Hematopoietic multipotent progenitor cell treated with erythropoietin and hydrocortisone succinate and interleukin-3 and kit ligand, for 4 days (in vitro differentiated cells): ENCODE measurements around the gene NDUFS4.
"Not testable (repeated sequence)": the region's sequence is repeated elsewhere in the genome, so short reads cannot be mapped to it uniquely, and the experiment has no call there.

Experiments used
- DNase-seq: peaks from one replicate; pipeline ENCODE4 v3.0.0-alpha.2; 2015

NDUFS4 gene

DNA sequence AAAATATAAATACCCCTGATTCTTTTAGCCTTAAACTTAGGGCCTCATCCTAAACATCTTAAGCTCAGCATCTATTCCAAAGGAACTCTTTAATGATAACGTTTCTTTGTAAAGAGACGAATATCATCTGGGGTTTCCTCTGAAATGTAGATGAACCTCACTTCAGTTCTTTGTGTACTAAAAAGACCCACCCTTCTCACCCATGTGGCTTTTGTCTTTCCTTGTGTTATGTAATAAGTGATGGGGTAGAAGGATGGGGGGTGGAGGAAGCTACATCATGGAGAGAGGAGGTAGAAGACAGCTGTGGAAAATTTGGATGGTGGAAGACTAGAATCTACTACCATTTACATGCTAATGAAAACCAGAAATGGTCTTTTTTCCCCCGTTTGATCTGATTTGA, 111.0 kb downstream of the NDUFS4 start:
- DNase-seq = no peak

DNA sequence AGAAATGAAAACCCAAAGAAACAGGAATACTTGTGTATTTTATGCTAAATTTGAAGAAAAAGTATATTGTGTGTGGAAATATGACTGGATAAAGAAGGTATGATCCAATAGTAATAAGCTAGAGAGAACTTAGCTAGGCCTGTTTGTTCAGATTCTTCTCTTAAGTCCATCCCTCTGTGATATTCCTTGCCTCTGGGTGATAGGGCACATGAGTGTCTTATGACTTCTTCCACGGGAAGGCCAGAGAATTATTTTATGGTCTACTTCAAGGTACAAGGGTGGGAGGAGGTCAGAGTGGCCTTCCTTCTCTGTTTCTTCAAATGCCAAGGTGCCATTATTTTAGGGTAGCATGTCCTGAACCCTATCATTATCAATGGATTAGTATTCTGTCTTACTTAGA, 113.7 kb downstream of the NDUFS4 start:
- no peak for DNase-seq

DNA sequence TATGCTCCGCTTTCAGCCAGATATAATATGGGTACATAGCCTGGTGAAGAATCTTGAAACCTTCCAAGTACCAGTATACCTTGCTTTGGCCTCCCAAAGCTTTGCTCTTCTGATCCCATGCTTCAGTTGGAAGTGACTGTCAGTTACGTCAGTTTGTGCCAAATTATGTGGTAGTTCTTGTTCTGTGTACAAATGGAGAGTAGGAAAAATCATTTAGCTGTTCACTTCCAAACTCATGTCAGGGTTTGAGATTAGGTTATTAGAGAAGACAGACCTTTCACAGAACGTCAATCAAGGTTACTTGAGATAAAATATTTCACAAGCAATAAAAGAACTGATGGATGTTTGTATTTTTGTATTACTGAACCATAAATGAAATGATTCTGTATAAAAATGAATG, 117.2 kb downstream of the NDUFS4 start:
- no peak for DNase-seq

DNA sequence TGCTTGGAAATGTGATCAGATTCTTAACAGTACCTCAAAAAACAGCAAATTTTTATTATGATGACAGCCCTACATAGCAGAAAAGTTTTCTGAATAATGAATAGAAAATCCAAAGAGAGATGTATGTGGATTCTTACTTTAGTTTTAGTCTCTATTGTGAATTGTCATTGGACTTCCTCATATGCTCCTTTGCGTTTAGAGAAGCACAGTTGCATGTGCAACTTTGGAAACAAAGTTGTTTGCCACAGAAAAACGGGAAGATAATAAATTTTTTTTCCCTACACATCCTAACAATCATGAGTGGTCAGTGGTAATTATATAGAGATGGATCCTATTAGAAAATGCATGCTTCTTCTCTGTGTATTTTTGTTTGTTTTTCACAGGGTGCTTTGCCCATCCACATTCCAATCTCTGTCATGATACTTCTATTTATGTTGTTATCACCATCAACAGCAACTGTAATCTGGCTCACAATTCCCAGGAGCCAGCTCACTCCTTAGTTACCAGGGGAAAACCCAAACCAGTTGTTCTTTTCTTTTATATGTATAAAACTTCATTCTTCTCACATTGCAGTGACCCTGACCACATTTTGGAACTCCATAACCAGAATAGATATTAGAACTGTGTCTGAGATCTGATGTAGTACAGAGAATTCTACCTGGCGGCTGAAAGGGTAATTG, 118.7 kb downstream of the NDUFS4 start:
- no peak for DNase-seq

DNA sequence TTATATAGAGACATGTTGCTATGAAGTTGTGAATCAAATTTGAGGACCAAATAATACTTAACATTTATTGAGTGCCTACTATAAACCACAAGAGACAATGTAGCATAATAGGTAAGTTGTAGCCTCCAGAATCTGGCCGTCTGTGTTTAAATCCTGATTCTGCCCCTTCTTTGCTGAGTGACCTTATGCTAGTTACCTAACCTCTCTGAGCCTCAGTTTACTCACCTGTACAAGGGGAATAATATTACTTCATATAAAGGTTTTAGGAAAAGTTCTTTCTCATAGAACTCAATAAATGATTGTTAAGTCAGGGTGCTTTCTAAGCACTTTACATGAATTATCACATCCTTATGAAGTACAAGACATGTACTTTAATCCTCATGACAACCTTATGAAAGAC, 120.6 kb downstream of the NDUFS4 start:
- no peak for DNase-seq

DNA sequence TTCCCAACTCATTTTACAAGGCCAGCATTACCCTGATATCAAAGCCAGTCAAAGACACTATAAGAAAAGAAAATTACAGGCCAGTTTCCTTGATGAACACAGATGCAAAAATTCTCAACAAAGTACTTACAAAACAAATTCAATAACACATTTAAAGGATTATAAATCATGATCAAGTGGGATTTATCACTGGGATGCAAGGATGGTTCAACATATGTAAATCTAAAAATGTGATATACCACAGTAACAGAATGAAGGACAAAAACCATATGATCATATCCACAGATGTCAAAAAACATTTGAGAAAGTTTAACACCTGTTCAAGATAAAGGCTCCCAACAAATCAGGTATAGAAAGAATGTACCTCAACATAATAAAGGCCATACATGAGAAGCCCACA, 130.6 kb downstream of the NDUFS4 start:
- DNase-seq = no peak

DNA sequence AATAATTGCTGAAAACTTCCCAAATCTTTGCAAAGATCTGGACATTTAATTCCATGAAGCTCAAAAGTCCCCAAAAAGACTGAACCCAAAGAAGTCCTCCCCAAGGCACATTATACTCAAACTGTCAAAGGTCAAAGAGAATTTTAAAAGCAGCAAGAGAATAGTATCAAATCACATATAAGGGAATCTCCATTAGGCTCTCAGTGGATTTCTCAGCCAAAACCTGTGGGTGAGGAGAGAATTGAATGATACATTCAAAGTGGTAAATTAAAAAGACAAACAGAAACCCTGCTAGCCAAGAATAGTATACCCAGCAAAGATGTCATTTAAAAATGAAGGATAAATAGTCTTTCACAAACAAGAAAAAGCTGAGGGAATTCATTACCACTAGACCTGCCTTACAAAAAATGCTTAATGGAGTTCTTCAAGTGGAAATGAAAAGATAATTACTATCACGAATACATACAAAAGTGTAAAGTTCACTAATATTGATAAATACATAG, 134.1 kb downstream of the NDUFS4 start:
- no peak for DNase-seq

DNA sequence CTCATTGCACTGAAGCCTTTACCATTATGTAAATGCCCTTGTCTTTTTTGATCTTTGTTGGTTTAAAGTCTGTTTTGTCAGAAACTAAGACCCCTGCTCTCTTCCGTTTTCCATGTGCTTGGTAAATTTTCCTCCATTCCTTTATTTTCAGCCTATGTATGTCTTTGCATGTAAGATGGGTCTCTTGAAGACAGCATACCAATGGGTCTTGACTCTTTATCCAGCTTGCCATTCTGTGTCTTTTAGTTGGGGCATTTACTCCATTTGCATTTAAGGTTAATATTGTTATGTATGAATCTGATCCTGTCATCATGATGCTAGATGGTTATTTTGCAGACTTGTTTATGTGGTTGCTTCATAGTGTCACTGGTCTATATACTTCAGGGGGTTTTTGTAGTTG, 150.0 kb downstream of the NDUFS4 start:
- DNase-seq = not testable (repeated sequence)

DNA sequence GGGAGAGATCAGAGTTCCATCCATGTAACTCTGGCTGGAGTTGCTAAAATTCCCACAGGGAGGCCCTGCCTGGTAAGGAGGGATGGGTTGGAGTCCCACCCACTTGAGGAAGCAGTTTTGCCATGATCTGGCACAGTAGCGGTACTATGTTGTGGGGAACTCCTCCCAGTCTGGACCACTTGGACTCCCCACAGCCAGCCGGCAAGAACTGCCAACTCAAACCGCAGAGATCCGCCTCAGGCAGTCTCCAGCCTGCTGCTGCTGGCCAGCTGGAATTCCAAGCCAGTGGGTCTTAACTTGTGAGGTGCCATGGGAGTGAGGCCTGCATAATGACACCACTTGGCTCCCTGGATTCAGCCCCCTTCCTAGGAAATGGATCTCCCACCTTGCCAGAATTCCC, 151.9 kb downstream of the NDUFS4 start:
- DNase-seq = no peak

DNA sequence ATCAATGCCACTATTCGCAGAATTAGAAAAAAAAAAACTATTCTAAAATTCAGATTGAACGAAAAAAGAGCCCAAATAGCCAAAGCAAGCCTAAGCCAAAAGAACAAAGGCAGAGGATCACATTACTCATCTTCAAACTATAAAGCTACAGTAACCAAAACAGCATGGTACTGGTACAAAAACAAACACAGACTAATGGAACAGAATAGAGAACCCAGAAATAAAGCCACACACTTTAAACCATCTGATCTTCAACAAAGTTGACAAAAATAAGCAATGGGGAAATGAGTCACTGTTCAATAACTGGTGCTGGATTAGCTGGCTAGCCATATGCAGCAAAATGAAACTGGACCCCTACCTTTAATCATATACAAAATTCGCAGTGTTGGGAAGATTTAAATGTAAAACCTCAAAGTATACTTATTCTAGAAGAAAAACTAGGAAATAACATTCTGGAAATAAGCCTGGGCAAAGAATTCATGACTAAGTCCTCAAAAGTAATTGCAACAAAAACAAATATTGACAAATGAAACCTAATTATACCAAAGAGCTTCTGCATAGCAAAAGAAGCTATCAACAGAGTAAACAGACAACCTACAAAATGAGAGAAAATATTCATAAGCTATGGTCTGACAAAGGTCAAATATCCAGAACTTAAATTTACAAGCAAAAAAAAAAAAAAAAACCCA, 153.7 kb downstream of the NDUFS4 start:
- no peak for DNase-seq

DNA sequence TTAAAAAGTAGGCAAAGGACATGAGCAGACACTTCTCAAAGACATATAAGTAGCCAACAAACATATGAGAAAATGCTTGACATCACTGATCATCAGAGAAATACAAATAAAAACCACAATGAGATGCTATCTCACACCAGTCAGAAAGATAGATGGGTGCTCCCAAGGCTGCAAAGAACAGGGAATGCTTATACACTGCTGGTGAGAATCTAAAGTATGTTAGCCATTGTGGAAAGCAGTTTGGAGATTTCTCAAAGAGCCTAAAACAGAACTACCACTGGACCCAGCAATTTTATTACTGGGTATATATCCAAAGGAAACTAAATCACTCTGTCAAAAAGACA, 154.2 kb downstream of the NDUFS4 start:
- DNase-seq = no peak

DNA sequence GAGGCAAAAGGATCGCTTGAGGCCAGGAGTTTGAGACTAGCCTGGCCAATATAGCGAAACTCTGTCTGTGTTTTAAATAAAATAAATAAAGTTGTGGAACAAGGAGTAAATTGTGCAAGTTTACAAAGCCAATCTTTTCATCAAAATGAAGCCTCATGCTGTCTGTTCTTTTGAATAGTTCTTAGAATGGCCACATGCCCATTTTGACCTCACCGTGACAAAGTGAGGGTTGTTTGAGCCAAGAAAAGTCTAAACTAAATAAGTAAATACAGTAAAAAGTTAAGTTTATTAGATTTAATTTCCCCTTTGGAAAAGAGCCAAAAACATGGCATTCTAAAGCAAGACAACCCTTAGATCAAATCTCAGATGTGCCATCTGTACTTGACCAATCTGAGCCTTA, 165.7 kb downstream of the NDUFS4 start:
- no peak for DNase-seq

DNA sequence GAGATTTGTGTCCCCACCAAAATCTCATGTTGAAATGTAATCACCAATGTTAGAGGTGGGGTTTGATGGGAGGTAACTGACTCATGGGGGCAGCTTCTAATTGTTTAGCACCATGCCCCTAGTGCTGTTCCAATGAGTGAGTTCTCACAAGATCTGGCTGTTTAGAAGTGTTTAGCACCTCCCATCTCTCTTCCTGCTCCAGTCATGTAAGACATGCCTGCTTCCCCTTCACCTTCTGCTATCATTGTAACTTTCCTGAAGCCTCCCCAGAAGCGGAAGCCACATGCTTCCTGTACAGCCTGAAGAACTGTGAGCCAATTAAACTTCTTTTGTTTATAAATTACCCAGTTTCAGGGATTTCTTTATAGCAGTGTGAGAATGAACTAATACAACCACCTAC, 170.5 kb downstream of the NDUFS4 start:
- DNase-seq = peak; percentile 77
